AG04450 (cell line): ENCODE results near the gene HDDC3. TPM values are rescaled to one million over a fixed set of nuclear protein-coding genes. Genes with fewer than 3 reads are reported as not detected.

ENCODE experiments used
- CTCF ChIA-PET: fragments of 300-600, 350-600 bp; formaldehyde crosslinking; extraction: SDS; loops from one replicate; lab custom pipeline; 2022; ENCODE audit warnings: antibody characterized with exemption, inconsistent platforms; lab: Charles Lee
- POLR2A ChIA-PET: fragments of 350-600 bp; formaldehyde crosslinking; extraction: SDS; loops from one replicate; lab custom pipeline; 2021; ENCODE audit warnings: antibody characterized with exemption, inconsistent platforms; lab: Yijun Ruan, JAX
- DNase-seq: peaks from one replicate; pipeline ENCODE4 v3.0.0-alpha.2; 2011; ENCODE audit warnings: low read depth, low spot score
- H3K27ac ChIP-seq: one replicate; pipeline ENCODE4 v1.5.1; 2012; ENCODE audit warnings: low read depth, low read length, control low read depth
- H3K27me3 ChIP-seq: one replicate; pipeline ENCODE4 v1.6.0; 2012; ENCODE audit warnings: low read length; ENCODE audit not compliant: control insufficient read depth, insufficient read depth
- H3K4me3 ChIP-seq: 2 replicates; pipeline ENCODE4 v1.5.1; 2011; ENCODE audit warnings: mild to moderate bottlenecking, low read depth, low read length, control low read depth
- H3K9me3 ChIP-seq: 2 replicates; pipeline ENCODE4 v1.5.1; 2012; ENCODE audit warnings: low read length; ENCODE audit not compliant: control insufficient read depth, insufficient read depth
- CTCF ChIP-seq: IDR thresholded peaks from 2 replicates; pipeline ENCODE4 v1.5.1; 2011; ENCODE audit warnings: low read depth, low read length, control low read depth, inconsistent platforms
- polyA plus RNA-seq: library from polyadenylated mRNA; depleted of rRNA; stranded (reverse); fragments of >200 nt; gene quantifications from 2 replicates; pipeline ENCODE4 v1.2.3, GENCODE V29; 2011

The HDDC3 gene
- polyA plus RNA-seq, 1 experiment = 10.3 TPM

GRCh38 chr15:90941038-90941437 is 8.7 kb upstream of the HDDC3 start:
- POLR2A ChIA-PET = no interaction called here
- Histone ChIP-seq H3K4me3 (no peak overlapping the region), H3K9me3 (no peaks in the 10 kb centered on the region), H3K27me3 (no peaks in the 10 kb centered on the region), H3K27ac (no peak overlapping the region)
- no peak for DNase-seq
- CTCF ChIA-PET = interaction anchor here (4.1 to 4.5 kb wide), 2 partner anchors 8 to 16 kb away, joined by 27 to 30 read pairs; partner anchors contain the start of genes HDDC3 and UNC45A
- no peak for TF ChIP-seq CTCF

GRCh38 chr15:90939756-90940155 is 7.4 kb upstream of the HDDC3 start:
- H3K4me3 ChIP-seq = no peak overlapping the region
- H3K9me3 ChIP-seq = no peaks in the 10 kb centered on the region; the same call in 1 of the 2 replicates
- no peak overlapping the region for H3K27ac ChIP-seq
- no peaks in the 10 kb centered on the region for H3K27me3 ChIP-seq
- DNase-seq = no peak
- POLR2A ChIA-PET = no interaction called here
- TF ChIP-seq CTCF = no peak
- CTCF ChIA-PET = interaction anchor here (0.7 to 4.1 kb wide), 2 partner anchors 17 to 19 kb away, joined by 3 to 30 read pairs; no protein-coding TSS in a partner anchor

GRCh38 chr15:90938261-90938660 is 5.9 kb upstream of the HDDC3 start:
- no peak for TF ChIP-seq CTCF
- Histone ChIP-seq H3K27me3 (no peaks in the 10 kb centered on the region), H3K9me3 (no peaks in the 10 kb centered on the region; the same call in 1 of the 2 replicates), H3K4me3 (no peak overlapping the region), H3K27ac (no peak overlapping the region)
- POLR2A ChIA-PET = no interaction called here
- DNase-seq = no peak
- CTCF ChIA-PET = interaction anchor here (4.1 kb wide), 1 partner anchor 18 kb away, joined by 30 read pairs; no protein-coding TSS in a partner anchor

- Histone ChIP-seq H3K4me3 (no peak overlapping the region), H3K27me3 (no peaks in the 10 kb centered on the region), H3K9me3 (no peaks in the 10 kb centered on the region; the same call in 1 of the 2 replicates), H3K27ac (no peak overlapping the region)
- ChIA-PET CTCF (interaction anchor here (4.9 kb wide), 1 partner anchor 20 kb away, joined by 64 read pairs; the partner anchor contains the start of gene RCCD1), POLR2A (interaction anchor here (2.2 kb wide), 1 partner anchor 17 kb away, joined by 19 read pairs; the partner anchor contains the start of gene RCCD1)
- TF ChIP-seq CTCF = no peak
- no peak for DNase-seq
Observed at GRCh38 chr15:90936823-90937222, 4.5 kb upstream of the HDDC3 start.
